CD4-positive, alpha-beta T cell treated with Interferon alpha-2 for 1 hour (primary cell): ENCODE data around the gene CASP7.
"Not testable (repeated sequence)": the region's sequence is repeated elsewhere in the genome, so short reads cannot be mapped to it uniquely, and the experiment has no call there.

Experiments used
- DNase-seq, 2 donors: peaks; one replicate each; pipeline ENCODE4 v3.0.0-alpha.2; 2020 to 2022

Gene CASP7

DNA sequence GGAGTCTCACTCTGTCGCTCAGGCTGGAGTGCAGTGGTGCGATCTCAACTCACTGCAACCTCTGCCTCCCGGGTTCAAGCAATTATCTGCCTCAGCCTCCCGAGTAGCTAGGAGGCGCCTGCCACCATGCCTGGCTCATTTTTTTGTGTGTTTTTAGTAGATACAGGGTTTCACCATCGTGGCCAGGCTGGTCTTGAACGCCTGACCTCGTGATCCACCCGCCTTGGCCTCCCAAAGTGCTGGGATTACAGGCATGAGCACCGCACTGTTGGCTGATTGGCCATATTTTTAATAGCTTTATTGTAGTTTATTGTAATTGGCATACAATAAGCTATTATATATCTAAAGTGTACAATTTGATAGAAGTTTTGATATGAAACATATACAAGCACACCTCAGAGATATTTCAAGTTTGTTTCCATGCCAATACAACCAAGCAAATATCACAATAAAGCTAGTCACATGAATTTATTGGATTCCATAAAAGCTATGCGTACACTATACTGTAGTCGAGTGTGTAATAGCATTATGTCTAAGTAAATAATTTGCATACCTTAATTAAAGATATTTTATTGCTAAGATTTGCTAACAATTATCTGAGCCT, 77.3 kb downstream of the CASP7 start:
- no peak for DNase-seq

- no peak for DNase-seq
Measured at GRCh38 chr10:113762083-113762482, 82.4 kb downstream of the CASP7 start.

- DNase-seq: no peak
Measured at GRCh38 chr10:113764582-113764981, 84.9 kb downstream of the CASP7 start.

- no peak for DNase-seq
Measured at GRCh38 chr10:113765910-113766309, 86.2 kb downstream of the CASP7 start.

- DNase-seq: no peak
Measured at GRCh38 chr10:113767222-113767621, 87.5 kb downstream of the CASP7 start.

DNA sequence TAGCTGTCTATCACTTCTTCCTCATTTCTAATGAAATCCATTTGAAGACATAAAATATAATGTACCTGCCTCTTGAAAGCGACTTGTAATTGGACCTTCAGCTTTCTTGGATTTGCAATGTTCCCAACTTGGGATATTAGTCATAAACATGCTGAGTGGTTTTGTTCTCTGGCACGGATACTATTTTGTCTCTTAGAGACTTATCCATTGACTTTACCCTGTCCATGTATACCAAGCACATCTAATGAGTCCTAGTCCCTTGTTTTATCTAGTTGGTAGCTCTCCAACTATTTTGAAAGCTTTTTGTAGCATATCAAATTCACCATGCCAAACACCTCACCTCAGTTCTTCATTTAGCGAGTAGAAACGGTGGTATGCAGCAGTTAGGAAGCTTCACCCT, 90.6 kb downstream of the CASP7 start:
- no peak for DNase-seq

GRCh38 chr10:113771131-113771530, 91.4 kb downstream of the CASP7 start:
- DNase-seq: not testable (repeated sequence)

DNA sequence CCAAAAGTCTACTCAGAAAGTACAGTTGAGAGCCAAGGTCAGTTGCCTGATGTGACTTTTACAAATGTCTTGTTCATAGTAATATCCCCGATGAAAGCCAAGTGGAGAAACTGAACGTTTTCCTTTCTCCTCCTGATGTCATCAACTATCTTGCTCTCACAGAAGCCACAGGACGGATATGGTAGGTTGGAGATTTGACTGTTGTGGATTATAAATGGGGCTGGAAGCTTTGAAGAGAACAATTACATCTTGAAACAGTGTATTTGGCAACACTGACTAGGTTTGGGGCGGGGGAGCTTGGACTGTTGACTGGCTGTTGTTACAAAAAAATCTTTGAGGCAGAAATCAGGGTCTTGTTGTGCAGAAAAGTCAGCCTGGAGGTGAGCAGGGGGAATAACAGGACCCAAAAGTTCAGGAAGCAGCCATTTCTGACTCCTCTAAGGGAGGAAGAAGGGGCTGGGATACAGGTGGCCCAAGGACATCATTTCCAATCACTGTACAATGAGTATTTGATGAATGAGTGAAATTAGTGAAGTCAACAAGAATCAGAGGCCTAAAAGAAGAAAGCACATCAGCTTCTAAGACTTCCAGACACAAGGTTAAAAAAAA, 96.1 kb downstream of the CASP7 start:
- DNase-seq: no peak

DNA sequence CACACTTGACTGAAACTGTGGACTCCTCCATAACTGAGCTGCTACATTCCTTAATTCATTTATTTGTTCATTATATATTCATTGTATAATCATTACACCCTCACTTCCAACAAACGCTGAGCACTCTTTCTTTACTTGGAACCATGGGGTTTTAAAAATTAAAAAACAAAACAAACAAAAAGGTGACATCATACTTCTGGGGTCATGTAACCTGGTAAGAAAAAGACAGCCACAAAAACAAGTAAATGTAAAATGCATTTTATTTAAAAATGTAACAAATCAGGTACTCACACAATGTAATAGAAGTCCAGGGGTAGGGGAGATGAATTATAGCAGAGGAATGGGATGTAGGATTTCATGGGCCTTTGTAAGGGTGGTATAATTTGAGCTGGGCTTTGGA, 96.8 kb downstream of the CASP7 start:
- DNase-seq: no peak
